Stimulated activated CD4-positive, alpha-beta T cell treated with anti-CD3 and anti-CD28 coated beads, TNF-alpha, amount 100 ng/mL, for 24 hours (primary cell): Measurements from ENCODE around the gene PLAAT2.

Experiments used
- DNase-seq, 3 experiments: peaks; one replicate each; pipeline ENCODE4 v3.0.0-alpha.2; 2020; ENCODE audit warnings: low read depth in 3 of 3

The PLAAT2 gene

GRCh38 chr11:63518548-63518947, 44.6 kb downstream of the PLAAT2 start:
- no peak for DNase-seq

DNA sequence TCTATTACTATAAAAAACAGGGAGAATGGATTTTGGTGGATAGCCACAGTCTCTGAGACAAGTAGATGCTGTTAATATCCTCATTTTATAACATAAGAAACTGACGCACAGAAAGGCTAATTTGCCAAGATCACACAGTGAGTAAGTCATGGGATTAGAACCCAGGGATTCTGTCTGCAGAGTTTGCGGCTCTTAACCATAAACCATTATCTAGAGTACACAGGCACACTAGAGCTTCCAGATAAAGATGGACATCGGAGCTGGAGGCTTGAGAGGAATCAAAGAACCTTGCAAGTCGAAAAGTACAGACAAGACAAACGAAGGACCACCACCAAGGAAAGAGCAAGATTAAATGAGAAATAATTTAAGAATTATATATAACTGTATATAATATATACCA, 46.0 kb downstream of the PLAAT2 start:
- no peak for DNase-seq

DNA sequence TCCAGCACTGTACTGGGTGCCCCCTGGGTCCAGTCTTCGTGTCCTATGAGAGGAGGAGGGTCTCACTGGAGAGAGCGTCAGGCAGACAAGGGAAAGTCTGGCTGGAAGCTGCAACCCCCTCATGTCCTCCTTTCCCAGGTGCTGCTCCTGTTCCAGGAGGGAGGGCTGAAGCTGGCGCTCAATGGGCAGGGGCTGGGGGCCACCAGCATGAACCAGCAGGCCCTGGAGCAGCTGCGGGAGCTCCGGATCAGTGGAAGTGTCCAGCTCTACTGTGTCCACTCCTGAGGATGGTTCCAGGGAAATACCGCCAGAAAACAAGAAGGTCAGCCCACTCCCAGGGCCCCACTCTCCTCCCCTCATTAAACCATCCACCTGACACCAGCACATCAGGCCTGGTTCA, 47.1 kb downstream of the PLAAT2 start:
- no peak for DNase-seq

DNA sequence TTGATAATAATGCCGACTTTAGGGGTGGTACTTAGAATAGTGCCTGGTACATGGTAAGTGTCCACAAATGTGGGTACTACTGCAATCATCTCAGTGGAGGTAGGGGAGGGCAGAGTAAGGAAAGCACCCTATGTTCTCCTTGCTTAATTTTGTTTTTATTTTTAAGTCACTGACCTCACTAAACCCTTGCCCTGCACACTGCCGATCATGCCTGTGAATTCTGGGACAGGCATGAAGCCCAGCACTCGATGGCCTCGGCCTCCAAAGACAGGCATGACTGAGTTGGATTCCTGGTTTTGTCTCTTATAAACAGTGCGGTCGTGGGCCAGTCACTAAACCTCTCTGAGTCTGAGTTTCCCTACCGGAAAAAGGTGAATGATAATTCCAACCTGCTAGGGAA, 50.4 kb downstream of the PLAAT2 start:
- DNase-seq, result no peak

DNA sequence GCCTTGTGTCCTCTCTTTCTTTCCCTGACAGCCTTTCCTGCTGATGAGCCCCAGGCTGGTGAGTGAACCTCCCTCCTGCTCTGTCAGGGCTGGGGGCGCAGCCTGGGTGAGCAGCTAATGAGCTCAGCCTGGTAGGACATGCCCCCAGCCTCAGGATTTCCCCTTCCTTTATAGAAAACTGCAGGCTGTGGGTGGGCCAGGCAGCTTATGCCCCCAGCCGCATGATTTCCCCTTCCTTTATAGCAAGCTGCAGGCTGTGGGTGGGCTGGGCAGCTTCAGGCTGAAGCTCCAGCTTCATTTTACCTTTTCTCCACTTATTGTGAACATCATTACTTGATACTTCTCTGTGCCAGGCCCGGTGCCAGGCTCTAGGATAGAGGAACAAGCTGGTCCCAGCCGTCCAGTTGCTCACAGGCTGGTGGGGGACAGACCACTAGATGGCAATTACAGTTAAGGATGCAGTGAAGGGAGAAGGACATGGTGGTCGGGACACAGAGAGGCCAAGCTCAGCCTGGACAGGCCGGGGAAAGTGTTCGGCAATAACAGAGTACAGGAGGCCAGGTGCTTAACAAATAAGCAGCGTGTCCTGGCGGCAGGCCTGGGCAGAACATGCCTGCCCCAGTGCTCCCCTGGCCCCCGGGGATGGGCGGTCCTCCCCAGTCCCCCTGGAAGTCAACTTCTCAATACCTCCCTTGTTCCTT, 52.0 kb downstream of the PLAAT2 start:
- DNase-seq, result no peak

DNA sequence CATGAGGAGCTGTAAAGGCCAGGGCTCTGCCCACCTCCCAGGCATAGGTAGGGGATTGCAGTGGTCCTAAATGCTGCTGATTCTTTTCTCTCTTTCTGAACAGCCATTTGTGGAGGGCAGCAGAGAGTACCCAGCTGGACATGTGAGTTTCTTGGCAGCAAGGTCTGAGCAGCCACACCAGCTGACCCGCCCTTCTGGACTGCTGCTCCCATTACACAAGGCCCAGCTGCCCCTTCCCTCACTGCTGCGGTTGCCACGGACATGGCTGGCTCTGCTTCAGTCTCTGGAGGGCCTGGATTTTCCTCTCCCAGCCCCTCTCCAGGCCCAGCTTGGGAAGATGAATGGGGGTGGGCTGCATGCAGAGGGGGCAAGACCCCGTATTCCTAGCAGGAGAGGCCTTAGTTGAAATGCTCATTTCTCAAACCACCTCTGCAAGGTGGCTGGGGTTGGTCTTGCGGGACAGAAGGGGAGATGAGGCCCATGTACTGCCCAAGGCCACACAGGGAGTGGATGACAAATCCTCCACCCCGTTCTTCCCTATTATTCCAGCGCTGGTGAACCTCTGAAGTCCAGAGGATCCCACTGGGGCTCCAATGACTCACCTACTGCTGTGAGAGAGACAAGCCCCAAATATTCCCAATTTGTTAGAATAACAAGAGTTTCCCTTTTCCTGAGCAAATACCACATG, 52.7 kb downstream of the PLAAT2 start:
- no peak for DNase-seq

GRCh38 chr11:63508745-63509144, 54.4 kb downstream of the PLAAT2 start:
- no peak for DNase-seq

DNA sequence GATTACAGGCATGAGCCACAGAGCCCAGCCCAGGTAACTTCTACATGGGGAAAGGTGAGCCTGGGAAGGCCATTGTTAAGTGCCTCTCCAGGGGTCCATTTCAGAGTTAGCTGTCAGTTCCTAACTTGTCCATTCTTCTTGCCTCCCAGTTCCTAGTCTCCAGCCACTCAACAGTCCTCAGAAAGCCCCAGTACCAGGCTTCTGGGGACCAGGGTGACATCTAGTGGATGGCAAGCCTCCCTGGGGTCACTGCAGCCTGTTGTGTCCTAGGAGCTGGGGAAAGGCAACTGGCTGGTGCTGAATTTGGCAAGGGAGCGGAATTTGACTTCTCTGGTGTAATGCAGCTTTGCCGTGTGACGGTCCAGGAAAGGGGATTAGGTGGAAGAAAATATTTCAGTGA, 55.2 kb downstream of the PLAAT2 start:
- DNase-seq, result no peak

DNA sequence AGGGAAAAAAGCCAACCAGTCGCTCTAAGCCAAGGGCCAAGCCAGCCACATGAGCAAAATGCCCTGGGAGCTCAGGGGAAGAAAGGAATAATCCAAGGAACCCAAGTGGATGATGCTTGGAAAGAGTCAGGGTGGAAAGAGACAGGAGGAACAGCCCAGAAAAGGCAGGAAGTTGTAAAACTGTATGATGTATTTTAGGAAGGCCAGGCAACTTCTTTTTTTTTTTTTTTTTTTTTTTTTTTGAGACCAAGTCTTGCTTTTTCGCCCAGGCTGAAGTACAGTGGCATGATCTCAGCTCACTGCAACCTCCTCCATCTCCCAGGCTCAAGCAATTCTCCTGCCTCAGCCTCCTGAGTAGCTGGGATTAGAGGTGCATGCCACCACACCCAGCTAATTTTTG, 55.7 kb downstream of the PLAAT2 start:
- DNase-seq, result no peak

GRCh38 chr11:63506876-63507275, 56.3 kb downstream of the PLAAT2 start:
- DNase-seq, result no peak

GRCh38 chr11:63505857-63506528, 57.2 kb downstream of the PLAAT2 start, which contains the start of gene LGALS12:
TSS of gene LGALS12 (plus strand) at chr11:63506084. CDS start at chr11:63506459, 375 bp downstream.
- DNase-seq, result no peak

GRCh38 chr11:63504933-63505586, 58.1 kb downstream of the PLAAT2 start:
- DNase-seq, result no peak

GRCh38 chr11:63504054-63504453, 59.1 kb downstream of the PLAAT2 start:
- no peak for DNase-seq

GRCh38 chr11:63503492-63503891, 59.7 kb downstream of the PLAAT2 start:
- DNase-seq, result no peak
